GM15510 (cell line): ENCODE results near the gene MAFF.

ENCODE experiments used
- POLR2A ChIP-seq: IDR thresholded peaks from 3 replicates; pipeline ENCODE4 v1.6.1; 2011; ENCODE audit warnings: borderline replicate concordance; ENCODE audit not compliant: insufficient read length; ENCODE audit errors: extremely low read depth

The MAFF gene

DNA sequence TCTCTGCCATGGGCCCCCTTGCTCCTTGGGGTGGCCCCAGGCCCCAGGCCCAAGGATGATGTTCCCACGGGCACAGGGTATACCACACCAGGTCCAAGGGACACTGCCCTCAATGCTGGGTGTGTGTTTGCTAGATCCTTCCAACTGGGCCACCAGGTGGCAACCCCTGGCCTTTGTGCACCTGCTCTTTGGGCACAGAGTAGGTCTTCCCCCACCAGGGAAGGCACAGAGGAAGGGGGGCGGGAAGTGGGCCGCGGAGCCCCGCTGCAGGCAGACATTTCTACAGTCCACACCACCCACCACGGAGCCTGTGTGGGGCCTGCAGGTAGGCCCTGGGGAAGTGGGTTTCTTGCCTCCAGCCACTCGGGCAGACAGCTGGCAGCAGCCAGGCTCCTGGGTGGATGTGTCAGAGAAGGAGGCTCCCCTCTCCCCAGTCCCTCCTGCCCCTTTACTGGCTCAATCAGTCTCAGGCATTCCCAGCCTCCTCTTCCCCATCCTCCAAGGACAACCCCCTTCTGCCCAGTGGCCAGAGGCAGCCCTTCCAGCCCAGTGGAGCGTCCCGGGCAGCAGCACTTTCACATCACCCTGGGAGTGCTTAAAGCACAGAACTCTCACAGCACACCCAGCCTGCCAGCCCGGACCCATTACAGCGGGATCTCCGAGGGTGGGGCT, 21.6 kb downstream of the MAFF start:
- no peak for TF ChIP-seq POLR2A

DNA sequence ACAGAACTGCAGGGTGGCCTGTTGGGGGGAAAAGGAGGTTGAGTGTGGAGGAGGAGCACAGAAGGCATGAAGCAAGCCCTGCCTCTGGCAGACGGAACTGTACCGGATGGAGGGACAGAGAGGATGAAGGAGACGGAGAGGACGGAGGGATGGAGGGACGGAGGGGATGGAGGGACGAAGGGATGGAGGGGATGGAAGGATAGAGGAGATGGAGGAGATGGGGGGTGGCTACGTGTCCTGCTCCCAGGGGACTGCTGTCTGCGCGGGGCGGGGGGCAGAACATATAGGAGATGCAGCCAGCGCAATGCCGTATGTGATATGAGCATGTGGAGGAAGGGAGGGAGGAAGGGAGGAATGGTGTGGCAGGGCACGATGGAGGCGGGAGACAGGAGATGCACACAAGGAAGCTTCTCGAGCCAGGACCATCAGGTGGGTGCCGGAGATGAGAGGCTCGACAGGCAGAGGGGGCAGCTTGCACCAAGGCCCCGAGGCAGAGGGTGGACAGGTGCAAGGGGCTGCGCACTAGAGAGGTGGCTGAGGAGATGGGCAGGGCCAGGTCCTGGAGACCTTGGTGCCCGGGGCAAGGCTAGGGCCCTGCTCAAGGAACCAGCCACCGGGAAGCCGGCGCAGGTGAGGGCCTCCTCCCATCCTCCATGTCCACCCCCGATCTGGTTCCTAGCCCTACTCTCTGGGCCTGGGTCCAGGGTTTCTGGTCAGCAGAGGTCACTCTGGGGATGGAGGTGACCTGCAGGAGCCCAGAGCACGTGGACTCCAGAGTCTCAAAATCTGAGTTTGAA, 25.3 kb downstream of the MAFF start:
- no peak for TF ChIP-seq POLR2A

- no peak for TF ChIP-seq POLR2A
Observed at GRCh38 chr22:38228326-38228872, 26.6 kb downstream of the MAFF start.

GRCh38 chr22:38228873-38229740, 27.3 kb downstream of the MAFF start:
- no peak for TF ChIP-seq POLR2A

DNA sequence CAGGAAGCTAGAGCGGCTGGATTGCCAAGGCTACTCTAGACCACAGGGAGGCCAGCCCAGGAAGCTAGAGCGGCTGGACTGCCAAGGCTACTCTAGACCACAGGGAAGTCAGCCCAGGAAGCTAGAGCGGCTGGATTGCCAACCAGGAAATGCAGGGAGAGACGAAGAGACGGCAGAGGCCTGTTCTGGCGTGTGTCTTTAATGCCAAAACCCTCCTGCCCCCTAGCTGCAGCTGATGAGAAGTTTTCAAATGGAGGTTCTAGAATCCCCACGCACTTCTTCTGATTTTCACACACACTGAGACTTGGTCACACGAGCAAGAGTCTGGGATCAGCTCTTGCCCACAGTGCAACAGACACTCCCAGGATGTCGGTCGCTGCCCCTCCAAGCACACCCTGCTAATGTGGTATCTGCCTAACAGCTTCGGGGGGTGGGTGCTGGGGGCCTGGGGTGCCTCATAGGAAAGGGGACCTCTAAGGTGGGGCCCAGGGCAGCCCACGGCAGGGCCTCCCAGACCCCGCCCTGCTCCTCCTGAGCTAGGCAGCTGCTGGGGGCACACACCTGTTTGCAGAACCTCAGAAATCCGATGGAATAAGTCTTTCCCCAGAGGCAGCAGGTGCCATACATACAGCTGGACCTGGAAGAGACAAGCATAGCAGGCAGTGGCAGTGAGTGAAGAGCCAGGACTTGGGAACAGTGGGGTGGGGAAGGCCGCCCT, 28.5 kb downstream of the MAFF start:
- no peak for TF ChIP-seq POLR2A

GRCh38 chr22:38230916-38231315, 29.1 kb downstream of the MAFF start:
- no peak for TF ChIP-seq POLR2A

DNA sequence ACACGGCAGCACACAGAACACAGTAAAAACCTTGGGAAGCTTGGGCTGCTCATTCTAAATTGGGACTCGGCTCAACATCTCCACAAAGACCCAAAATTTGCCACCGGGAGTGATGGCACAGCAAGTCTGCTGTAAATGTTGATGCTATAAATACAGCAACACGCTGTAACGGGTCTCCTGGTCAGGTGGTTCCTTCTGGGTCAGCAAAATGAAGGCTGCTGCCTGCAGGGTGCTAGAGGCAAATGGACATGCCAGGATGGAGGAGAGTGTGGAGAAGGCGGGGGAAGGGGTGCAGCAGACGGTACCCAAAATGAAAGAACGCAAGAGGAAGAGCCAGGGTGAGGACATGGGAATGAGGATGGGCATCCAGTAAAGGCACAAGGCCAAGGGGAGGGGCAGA, 30.4 kb downstream of the MAFF start:
- TF ChIP-seq POLR2A: no peak

- TF ChIP-seq POLR2A: no peak
Observed at GRCh38 chr22:38233427-38233826, 31.6 kb downstream of the MAFF start.

DNA sequence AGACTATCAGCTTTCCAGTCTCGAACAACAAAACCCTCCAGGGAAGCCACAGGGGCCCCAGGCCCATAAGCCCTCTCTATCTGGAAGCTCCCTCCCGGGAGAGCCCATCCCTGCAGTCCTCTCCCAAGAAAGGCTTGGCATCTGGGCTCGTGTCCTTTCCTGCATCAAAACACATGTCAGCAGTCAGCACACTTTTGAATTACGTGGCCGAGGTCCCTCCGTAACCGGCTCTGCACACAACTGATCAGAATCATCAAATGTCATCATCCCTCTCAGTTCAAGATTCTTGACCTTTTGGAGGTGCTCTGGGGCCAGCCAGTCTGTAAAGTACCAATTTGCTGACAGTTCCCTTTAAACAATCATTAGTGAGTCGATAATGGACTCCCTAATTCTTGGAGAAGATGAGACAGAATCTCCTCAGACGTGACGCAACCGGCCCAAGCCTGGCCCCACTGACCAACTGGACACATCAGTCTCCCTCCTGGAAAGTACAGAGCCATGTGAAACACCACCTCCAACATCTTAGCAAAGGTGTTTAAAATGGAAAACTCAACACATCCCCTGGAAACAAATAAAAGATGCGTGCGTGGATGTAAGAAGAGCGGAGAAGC, 33.6 kb downstream of the MAFF start:
- TF ChIP-seq POLR2A: no peak

GRCh38 chr22:38236786-38237185, 35.0 kb downstream of the MAFF start:
- TF ChIP-seq POLR2A: no peak

GRCh38 chr22:38238519-38239071, 36.8 kb downstream of the MAFF start:
- TF ChIP-seq POLR2A: no peak

GRCh38 chr22:38239101-38239761, 37.4 kb downstream of the MAFF start:
- no peak for TF ChIP-seq POLR2A

DNA sequence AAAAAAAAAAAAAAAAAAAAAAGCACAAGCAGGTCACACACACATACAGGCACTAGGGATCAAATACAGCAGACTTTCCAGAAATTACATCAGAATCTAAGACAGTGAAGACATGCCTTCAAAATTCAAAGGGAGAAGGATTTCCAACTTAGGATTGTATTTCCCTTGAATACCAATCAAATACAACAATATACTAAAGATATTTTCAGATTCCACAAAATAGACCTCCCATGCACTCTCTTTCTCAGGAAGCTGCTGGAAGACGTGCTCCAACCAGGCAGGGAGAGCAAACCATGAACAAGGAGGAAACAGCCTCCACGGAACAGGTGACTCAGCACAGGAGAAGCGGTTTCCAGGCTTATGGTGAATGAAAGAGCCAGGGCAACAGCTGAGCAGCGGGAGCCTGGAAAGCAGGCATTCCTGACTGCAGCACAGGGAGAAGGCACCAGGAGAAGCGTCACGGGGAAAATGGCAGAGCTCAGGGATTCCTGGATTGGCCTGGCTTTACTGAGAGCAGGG, 39.0 kb downstream of the MAFF start:
- TF ChIP-seq POLR2A: no peak
